Mucosa of descending colon (tissue), 3 donors: ENCODE results near the gene QSOX2. TPM values are rescaled to one million over a fixed set of nuclear protein-coding genes. Genes with fewer than 3 reads are reported as not detected.

Experiments
- ATAC-seq: fragments of 200-7000 bp; cut with Tn5 transposase; one replicate; pipeline ENCODE4 v1.9.1; 2020; ENCODE audit warnings: mild to moderate bottlenecking, moderate library complexity
- DNase-seq, 3 donors: peaks; one replicate each; pipeline ENCODE4 v3.0.0-alpha.2; 2020
- H3K36me3 ChIP-seq: fragments of 200-600 bp; one replicate; pipeline ENCODE4 v1.8.0; 2021; ENCODE audit warnings: low read depth, mild to moderate bottlenecking
- H3K4me1 ChIP-seq: fragments of 200-600 bp; one replicate; pipeline ENCODE4 v1.8.0; 2021; ENCODE audit warnings: low read depth, mild to moderate bottlenecking
- H3K4me3 ChIP-seq: fragments of 200-600 bp; one replicate; pipeline ENCODE4 v1.8.0; 2021; ENCODE audit warnings: mild to moderate bottlenecking
- H3K9me3 ChIP-seq: fragments of 200-600 bp; one replicate; pipeline ENCODE4 v1.8.0; 2021; ENCODE audit warnings: mild to moderate bottlenecking
- intact Hi-C, 2 donors: fragments of 100-400 bp; cut with DNase I in 1 of 2; cut with micrococcal nuclease in 1 of 2; formaldehyde crosslinking; loops; one replicate each; pipeline versions ENCODE4 v1.11.0 to v1.11.1; 2022; cut with DNase I, micrococcal nuclease
- total RNA-seq, 3 donors: library from RNA; stranded (reverse); fragmentation: NEBNext Ultra II Directional in 2 of 3; extraction: Animal tissue kit (Norgen Biotek cat#: 25700) in 2 of 3; gene quantifications; one replicate each; pipeline versions ENCODE4 v1.2.1 to v1.2.4, GENCODE V29; 2021 to 2023
- TF ChIP-seq, protein P1 (sequence below): fragments of 200-600 bp; IDR thresholded peaks from one replicate; pipeline ENCODE4 v1.8.0; 2022; ENCODE audit warnings: antibody characterized with exemption, mild to moderate bottlenecking
- donor health status: DM: no; HTN: no; CAD: no; lungs with moderate emphysema.
- donor health status: DM: no; HTN: no; CAD: no.
- donor health status: DM: no; HTN: yes; CAD: no.

Gene QSOX2
- total RNA-seq, 3 donors from 2014 or later = 6.1 to 8.1 (median 7.1) TPM

DNA sequence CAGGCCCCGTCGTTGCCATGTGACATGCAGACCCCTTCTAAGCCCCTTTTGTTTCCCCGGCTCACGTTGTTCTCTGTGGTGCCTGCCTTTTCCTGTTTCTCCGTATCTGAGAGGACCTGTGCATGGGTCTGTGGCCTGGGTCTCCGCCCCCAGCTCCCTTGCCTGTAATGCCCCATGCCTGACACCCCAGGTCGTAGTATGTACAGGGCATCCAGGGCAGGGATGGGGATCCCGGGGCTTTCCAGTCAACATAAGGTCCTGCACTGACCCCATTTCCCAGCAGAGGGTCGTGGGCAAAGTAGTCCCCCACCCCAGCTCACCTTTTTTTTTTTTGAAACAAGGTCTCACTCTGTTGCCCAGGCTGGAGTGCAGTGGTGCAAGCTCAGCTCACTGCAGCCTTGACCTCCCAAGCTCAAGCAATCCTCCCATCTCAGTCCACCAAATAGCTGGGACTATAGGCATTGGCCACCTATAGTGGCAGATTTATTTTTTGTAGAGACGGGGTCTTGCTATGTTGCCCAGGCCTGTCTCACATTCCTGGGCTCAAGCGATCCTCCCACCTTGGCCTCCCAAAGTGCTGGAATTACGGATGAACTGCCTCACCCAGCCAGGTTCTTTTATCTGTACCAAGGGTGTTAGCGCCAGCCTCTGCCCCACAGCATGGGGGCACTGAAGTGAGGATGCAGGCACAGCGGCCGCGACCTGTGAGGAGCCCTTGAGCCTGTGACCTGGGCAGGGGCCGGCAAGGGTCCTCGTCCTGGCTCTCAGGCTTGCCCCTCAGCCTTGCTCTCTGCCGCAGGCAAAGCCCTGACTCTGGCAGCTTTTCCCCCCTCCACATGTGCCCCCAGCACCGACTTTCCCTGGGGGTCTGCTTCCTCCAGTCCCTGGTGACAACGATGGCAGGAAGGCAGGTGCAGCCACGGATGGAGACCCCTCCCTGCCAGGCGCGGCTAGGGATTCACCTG, 19.1 kb upstream of the QSOX2 start:
- no peaks in the 10 kb centered on the region for H3K9me3 ChIP-seq
- H3K4me1 ChIP-seq = peaks cover 6% of the 10 kb centered on the region
- H3K4me3 ChIP-seq = no peak overlapping the region
- ATAC-seq (no peak), DNase-seq (no peak)
- intact Hi-C loops = no loop called here
- no peaks in the 10 kb centered on the region for H3K36me3 ChIP-seq
- TF ChIP-seq, protein P1, sequence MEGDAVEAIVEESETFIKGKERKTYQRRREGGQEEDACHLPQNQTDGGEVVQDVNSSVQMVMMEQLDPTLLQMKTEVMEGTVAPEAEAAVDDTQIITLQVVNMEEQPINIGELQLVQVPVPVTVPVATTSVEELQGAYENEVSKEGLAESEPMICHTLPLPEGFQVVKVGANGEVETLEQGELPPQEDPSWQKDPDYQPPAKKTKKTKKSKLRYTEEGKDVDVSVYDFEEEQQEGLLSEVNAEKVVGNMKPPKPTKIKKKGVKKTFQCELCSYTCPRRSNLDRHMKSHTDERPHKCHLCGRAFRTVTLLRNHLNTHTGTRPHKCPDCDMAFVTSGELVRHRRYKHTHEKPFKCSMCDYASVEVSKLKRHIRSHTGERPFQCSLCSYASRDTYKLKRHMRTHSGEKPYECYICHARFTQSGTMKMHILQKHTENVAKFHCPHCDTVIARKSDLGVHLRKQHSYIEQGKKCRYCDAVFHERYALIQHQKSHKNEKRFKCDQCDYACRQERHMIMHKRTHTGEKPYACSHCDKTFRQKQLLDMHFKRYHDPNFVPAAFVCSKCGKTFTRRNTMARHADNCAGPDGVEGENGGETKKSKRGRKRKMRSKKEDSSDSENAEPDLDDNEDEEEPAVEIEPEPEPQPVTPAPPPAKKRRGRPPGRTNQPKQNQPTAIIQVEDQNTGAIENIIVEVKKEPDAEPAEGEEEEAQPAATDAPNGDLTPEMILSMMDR = no peak

DNA sequence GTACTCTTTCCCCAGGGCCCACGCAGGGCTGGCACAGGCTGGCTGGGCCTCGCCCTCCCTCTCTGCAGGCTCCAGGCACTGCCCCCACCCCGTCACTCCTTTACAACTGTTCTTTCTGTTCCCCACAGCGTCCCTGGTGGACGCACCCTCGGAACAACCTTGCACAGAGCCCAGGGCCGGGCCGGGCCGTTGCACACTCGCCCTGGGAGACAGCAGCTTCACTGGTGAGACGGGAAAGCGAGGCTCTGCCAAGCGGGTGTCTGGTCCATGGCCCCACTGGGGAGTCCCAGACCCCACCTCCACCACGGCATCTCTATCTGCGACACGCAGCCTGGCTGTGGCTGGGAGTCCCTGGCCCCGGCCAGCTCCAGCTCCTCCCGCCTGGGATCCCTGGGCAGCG, 18.4 kb upstream of the QSOX2 start:
- no peak for DNase-seq
- H3K4me1 ChIP-seq = peaks cover 6% of the 10 kb centered on the region
- peak; percentile 44 for ATAC-seq
- H3K4me3 ChIP-seq = no peak overlapping the region
- H3K36me3 ChIP-seq = no peaks in the 10 kb centered on the region
- no peaks in the 10 kb centered on the region for H3K9me3 ChIP-seq
- intact Hi-C loops = no loop called here
- TF ChIP-seq, protein P1 = no peak

- TF ChIP-seq, protein P1 = no peak
- intact Hi-C loops = no loop called here
- DNase-seq (no peak), ATAC-seq (no peak)
- H3K4me3 ChIP-seq = no peak overlapping the region
- peaks cover 5% of the 10 kb centered on the region for H3K4me1 ChIP-seq
- no peaks in the 10 kb centered on the region for H3K36me3 ChIP-seq
- H3K9me3 ChIP-seq = no peaks in the 10 kb centered on the region
These were observed 17.1 kb upstream of the QSOX2 start for GRCh38 chr9:136262671-136263178.

GRCh38 chr9:136261686-136262430, 16.2 kb upstream of the QSOX2 start:
- no peak overlapping the region for H3K4me3 ChIP-seq
- intact Hi-C loops = no loop called here
- ATAC-seq (no peak), DNase-seq (no peak)
- no peaks in the 10 kb centered on the region for H3K9me3 ChIP-seq
- H3K4me1 ChIP-seq = no peaks in the 10 kb centered on the region
- TF ChIP-seq, protein P1 = no peak
- H3K36me3 ChIP-seq = no peaks in the 10 kb centered on the region

DNA sequence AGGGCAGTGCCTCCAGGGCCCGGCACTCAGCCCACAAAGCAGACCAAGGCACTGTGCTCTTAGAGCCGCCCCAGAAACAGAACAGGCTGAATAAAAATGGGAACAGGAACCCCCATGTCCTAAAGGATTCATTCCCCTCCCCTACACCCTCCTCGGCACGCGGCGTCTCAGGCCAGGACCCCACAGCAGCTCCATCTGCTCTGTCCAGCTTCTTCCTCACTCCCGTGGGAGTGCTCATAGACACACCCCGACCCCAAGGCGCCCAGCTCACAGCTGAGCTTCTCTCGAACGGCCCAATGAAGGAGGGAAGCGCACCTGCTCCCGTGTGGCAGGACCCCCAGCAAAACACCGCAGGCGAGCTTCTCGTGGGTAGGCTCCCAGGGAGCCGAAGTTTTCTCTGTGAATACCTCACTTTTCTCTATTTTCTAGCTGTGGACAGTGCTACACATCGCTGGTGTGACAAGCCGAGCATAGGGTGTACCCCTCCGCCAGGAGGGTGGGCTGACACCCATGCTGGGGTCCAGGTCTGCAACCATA, 15.4 kb upstream of the QSOX2 start:
- intact Hi-C loops = no loop called here
- H3K9me3 ChIP-seq = no peaks in the 10 kb centered on the region
- TF ChIP-seq, protein P1 = no peak
- H3K4me1 ChIP-seq = no peaks in the 10 kb centered on the region
- DNase-seq = no peak
- no peak overlapping the region for H3K4me3 ChIP-seq
- H3K36me3 ChIP-seq = no peaks in the 10 kb centered on the region
- ATAC-seq = no peak
